Measurements from ENCODE around the gene HCAR2.
"Not testable (repeated sequence)": the region's sequence is repeated elsewhere in the genome, so short reads cannot be mapped to it uniquely, and the experiment has no call there.

The HCAR2 gene

DNA sequence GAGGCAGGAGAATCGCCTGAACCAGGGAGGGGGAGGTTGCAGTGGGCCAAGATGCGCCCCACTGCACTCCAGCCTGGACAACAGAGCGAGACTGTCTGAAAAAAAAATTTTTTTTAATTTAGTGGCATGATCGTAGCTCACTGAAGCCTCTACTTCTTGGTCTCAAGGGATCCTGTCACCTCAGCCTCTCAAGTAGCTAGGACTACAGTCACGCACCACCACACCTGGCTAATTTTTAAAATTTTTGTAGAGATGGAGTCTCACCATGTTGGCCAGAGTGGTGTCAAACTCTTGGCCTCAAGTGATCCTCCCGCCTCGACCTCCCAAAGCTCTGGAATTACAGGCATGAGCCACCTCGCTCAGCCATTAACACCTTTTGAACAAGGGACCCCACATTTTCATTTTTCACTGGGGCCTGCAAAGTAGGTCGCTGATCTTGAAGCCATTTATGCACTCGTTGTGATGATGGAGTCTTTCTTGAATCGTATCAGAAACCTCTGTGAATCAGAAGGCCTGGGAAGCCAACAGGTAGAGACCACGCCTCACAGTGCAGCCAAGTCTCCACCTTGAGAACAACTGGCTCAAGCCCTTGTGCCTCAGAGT, 21.6 kb upstream of the HCAR2 start:
- TF ChIP-seq, protein P1, sequence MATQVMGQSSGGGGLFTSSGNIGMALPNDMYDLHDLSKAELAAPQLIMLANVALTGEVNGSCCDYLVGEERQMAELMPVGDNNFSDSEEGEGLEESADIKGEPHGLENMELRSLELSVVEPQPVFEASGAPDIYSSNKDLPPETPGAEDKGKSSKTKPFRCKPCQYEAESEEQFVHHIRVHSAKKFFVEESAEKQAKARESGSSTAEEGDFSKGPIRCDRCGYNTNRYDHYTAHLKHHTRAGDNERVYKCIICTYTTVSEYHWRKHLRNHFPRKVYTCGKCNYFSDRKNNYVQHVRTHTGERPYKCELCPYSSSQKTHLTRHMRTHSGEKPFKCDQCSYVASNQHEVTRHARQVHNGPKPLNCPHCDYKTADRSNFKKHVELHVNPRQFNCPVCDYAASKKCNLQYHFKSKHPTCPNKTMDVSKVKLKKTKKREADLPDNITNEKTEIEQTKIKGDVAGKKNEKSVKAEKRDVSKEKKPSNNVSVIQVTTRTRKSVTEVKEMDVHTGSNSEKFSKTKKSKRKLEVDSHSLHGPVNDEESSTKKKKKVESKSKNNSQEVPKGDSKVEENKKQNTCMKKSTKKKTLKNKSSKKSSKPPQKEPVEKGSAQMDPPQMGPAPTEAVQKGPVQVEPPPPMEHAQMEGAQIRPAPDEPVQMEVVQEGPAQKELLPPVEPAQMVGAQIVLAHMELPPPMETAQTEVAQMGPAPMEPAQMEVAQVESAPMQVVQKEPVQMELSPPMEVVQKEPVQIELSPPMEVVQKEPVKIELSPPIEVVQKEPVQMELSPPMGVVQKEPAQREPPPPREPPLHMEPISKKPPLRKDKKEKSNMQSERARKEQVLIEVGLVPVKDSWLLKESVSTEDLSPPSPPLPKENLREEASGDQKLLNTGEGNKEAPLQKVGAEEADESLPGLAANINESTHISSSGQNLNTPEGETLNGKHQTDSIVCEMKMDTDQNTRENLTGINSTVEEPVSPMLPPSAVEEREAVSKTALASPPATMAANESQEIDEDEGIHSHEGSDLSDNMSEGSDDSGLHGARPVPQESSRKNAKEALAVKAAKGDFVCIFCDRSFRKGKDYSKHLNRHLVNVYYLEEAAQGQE (IDR thresholded peaks at IDR 0.05; ENCODE audit: insufficient read depth in 1 of 2, low read depth in 2 of 2, low read length in 2 of 2): no peak
- TF ChIP-seq TAF1 (IDR thresholded peaks at IDR 0.05; ENCODE audit: borderline replicate concordance, insufficient read depth, low read length): no peak
- TF ChIP-seq SIN3A (IDR thresholded peaks at IDR 0.05; ENCODE audit: borderline replicate concordance, insufficient read depth, low read length): no peak
- no peak for TF ChIP-seq POLR2AphosphoS5 (IDR thresholded peaks at IDR 0.05; ENCODE audit: low read depth, low read length)
- TF ChIP-seq FOXP2 (optimal IDR thresholded peaks at IDR 0.05; ENCODE audit: borderline replicate concordance, extremely low read depth, extremely low read length, insufficient read depth): no peak

DNA sequence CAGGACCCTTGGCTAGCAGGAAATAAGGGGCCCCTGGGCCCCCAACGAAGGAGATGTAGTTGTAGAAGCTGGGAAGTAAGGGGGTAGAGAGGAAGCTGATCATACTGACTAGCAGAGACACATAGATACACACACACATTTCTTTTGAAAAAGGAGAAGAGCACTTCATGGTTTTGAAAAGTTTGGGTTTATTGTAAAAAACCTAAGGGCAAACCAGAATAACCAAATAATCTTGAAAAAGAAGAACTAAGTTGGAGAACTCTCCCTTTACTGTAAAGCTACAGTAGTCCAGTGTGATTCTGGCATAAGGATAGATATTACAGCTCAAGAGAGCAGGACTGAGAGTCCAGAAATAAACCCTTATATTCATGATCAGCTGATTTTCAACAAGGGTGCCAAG, 19.2 kb upstream of the HCAR2 start:
- TF ChIP-seq TAF1 (IDR thresholded peaks at IDR 0.05; ENCODE audit: borderline replicate concordance, insufficient read depth, low read length) (no peak), SIN3A (IDR thresholded peaks at IDR 0.05; ENCODE audit: borderline replicate concordance, insufficient read depth, low read length) (no peak), POLR2AphosphoS5 (IDR thresholded peaks at IDR 0.05; ENCODE audit: low read depth, low read length) (no peak), FOXP2 (optimal IDR thresholded peaks at IDR 0.05; ENCODE audit: borderline replicate concordance, extremely low read depth, extremely low read length, insufficient read depth) (no peak)
- TF ChIP-seq, protein P1 (IDR thresholded peaks at IDR 0.05; ENCODE audit: insufficient read depth in 1 of 2, low read depth in 2 of 2, low read length in 2 of 2): no peak

DNA sequence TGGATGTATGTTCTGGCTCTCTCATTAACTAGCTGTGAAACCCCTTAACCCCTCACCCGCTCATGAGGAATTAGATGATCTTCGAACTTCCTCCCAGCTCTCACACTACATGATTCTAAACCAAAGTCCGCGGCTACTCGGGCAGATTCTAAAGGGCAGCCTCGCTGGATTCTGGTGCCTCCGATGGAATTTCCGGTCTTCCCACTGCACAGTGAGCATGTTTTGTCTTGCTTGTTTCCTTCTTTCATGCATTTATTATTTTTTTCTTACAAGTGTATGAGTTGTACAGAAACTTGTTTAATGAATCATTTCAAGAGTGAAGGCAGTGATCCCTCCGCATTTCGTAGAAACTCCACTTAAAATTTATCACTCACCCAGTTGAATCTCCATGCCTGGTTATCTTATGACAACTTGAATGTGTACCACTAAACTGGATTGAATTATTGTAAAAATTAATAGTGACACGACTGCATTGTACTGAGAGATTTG, 17.9 kb upstream of the HCAR2 start:
- TF ChIP-seq, protein P1 (IDR thresholded peaks at IDR 0.05; ENCODE audit: insufficient read depth in 1 of 2, low read depth in 2 of 2, low read length in 2 of 2): no peak
- TF ChIP-seq SIN3A (IDR thresholded peaks at IDR 0.05; ENCODE audit: borderline replicate concordance, insufficient read depth, low read length) (no peak), TAF1 (IDR thresholded peaks at IDR 0.05; ENCODE audit: borderline replicate concordance, insufficient read depth, low read length) (no peak), POLR2AphosphoS5 (IDR thresholded peaks at IDR 0.05; ENCODE audit: low read depth, low read length) (no peak), FOXP2 (optimal IDR thresholded peaks at IDR 0.05; ENCODE audit: borderline replicate concordance, extremely low read depth, extremely low read length, insufficient read depth) (no peak)

DNA sequence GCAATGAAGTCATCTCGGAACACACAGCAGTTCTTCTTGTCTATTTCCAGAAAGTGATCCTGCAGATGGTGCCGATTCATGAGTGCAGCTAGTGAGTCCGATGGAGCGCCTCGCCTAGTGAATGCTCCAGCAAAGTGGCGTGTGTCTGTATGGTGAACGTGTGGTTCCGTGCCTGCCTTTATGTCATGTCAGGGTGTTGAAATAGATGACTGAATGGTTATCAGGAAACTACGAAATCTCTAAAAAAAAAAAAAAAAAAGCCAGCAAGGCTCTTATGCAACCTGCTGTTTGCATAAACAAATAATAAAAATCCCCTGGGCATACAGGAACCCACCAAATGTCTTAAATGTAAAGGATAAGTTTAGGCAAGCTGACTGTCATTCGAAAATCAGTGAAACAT, 13.5 kb upstream of the HCAR2 start, which contains the start of gene HCAR3:
Gene HCAR3 (minus strand): TSS at position 154 of the 400 bp plus-strand sequence. CDS start 74 bp downstream, at position 80.
- TF ChIP-seq SIN3A (IDR thresholded peaks at IDR 0.05; ENCODE audit: borderline replicate concordance, insufficient read depth, low read length); FOXP2 (optimal IDR thresholded peaks at IDR 0.05; ENCODE audit: borderline replicate concordance, extremely low read depth, extremely low read length, insufficient read depth): not testable (repeated sequence)
- TF ChIP-seq, protein P1 (IDR thresholded peaks at IDR 0.05; ENCODE audit: insufficient read depth in 1 of 2, low read depth in 2 of 2, low read length in 2 of 2): not testable (repeated sequence)
